OCI-LY3 (cell line): ENCODE data around the gene ACTG1.

Experiments used
- CTCF ChIP-seq: fragments of 200-600, 300-600 bp; sonication (generic); IDR thresholded peaks from 2 replicates; pipeline ENCODE4 v1.5.1; 2014; ENCODE audit warnings: antibody characterized with exemption, low read length, low read depth
- EZH2phosphoT487 ChIP-seq: fragments of 200-600 bp; shearing (Covaris generic); IDR thresholded peaks from 2 replicates; pipeline ENCODE4 v1.6.1; 2018; ENCODE audit warnings: antibody characterized with exemption, mixed run types, low read depth

- TF ChIP-seq CTCF (no peak), EZH2phosphoT487 (no peak)
These were observed 46.7 kb downstream of the ACTG1 start for GRCh38 chr17:81465910-81466309.
